HuH-7.5 (cell line): ENCODE results near the gene SAMD10.
"Not testable (repeated sequence)": the region's sequence is repeated elsewhere in the genome, so short reads cannot be mapped to it uniquely, and the experiment has no call there.

Source experiments
- DNase-seq: peaks from one replicate; pipeline ENCODE4 v3.0.0; 2011; ENCODE audit warnings: low spot score

Gene SAMD10

GRCh38 chr20:63941282-63942081 lies 38.0 kb downstream of the SAMD10 start:
- DNase-seq, result no peak

- no peak for DNase-seq
Observed at GRCh38 chr20:63940472-63941266, 38.8 kb downstream of the SAMD10 start.

GRCh38 chr20:63940071-63940471 lies 39.4 kb downstream of the SAMD10 start:
- DNase-seq, result no peak

- DNase-seq, result no peak
Observed at GRCh38 chr20:63939061-63939935, 40.1 kb downstream of the SAMD10 start.

- DNase-seq, result no peak
Observed at GRCh38 chr20:63937596-63937995, 41.8 kb downstream of the SAMD10 start.

- no peak for DNase-seq
Observed at GRCh38 chr20:63935447-63935846, 44.0 kb downstream of the SAMD10 start.

GRCh38 chr20:63934271-63935068 lies 45.0 kb downstream of the SAMD10 start:
- no peak for DNase-seq

- no peak for DNase-seq
Observed at GRCh38 chr20:63933646-63934045, 45.8 kb downstream of the SAMD10 start.

GRCh38 chr20:63932606-63933160 lies 46.8 kb downstream of the SAMD10 start:
- DNase-seq, result no peak

- no peak for DNase-seq
Observed at GRCh38 chr20:63931735-63932134, 47.7 kb downstream of the SAMD10 start.

- DNase-seq, result no peak
Observed at GRCh38 chr20:63930971-63931553, 48.4 kb downstream of the SAMD10 start.

- not testable (repeated sequence) for DNase-seq
Observed at GRCh38 chr20:63929473-63929883, 50.0 kb downstream of the SAMD10 start.

- no peak for DNase-seq
Observed at GRCh38 chr20:63929071-63929470, 50.4 kb downstream of the SAMD10 start.

- peak; percentile 6 for DNase-seq
Observed at GRCh38 chr20:63926298-63926697, 53.1 kb downstream of the SAMD10 start.

- DNase-seq, result no peak
Observed at GRCh38 chr20:63924241-63924640, 55.2 kb downstream of the SAMD10 start.
